ENCODE measurements around the gene MARK1. TPM values are rescaled to one million over a fixed set of nuclear protein-coding genes. Genes with fewer than 3 reads are reported as not detected.

Gene MARK1
- total RNA-seq, 1 donor from 2014 or later, result 13.2 TPM

DNA sequence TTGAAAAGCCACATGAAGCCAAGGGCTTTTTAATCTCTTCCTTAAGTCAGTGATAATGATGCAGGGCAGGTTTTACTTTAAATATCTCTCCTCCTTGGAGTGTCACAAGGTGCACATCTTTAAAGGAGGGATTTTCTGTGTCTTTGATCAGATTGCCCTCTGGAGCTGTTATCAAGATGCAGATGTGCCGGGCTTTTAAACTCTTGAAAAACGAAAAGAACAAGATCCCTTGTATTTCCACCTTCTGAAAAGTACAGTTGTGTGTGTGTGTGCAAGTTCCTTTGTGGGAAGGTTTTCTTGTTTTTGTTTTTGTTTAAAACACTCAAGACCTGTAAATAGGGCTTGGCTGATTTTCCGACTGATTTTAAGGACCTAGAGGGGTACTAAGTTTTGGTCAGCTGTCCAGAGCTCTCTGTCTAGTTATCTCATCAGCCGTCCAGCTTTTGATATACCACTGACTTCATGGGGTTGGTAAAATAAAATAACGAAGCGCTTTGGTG lies 1.6 kb downstream of the MARK1 start:
- Mint-ChIP-seq H3K36me3 (peaks cover 3% of the 10 kb centered on the region), H3K27ac (no peak overlapping the region), H3K9me3 (peaks cover 13% of the 10 kb centered on the region), H3K4me3 (peak overlapping the region; percentile 98), H3K27me3 (ENCODE audit: insufficient read depth, low read depth) (peaks cover 13% of the 10 kb centered on the region), H3K4me1 (peaks cover 27% of the 10 kb centered on the region)
- peak; percentile 17 for DNase-seq (ENCODE audit: low spot score)
- Histone ChIP-seq H4K20me1 (ENCODE audit: low read depth) (peaks cover 4% of the 10 kb centered on the region), H3K4me3 (peak overlapping the region; percentile 83), H3K36me3 (no peaks in the 10 kb centered on the region), H3K4me1 (peaks cover 38% of the 10 kb centered on the region), H2AFZ (replicated peaks) (peak overlapping the region; percentile 69), H3K9ac (no peak overlapping the region), H3K79me2 (ENCODE audit: low read depth) (peaks cover 61% of the 10 kb centered on the region), H3K4me2 (peak overlapping the region; percentile 84), H3F3A (ENCODE audit: low read depth) (peaks cover 9% of the 10 kb centered on the region), H3K27me3 (peaks cover 6% of the 10 kb centered on the region), H3K27ac (no peak overlapping the region), H3K9me3 (ENCODE audit: low read depth) (no peaks in the 10 kb centered on the region)
- TF ChIP-seq, protein P1, sequence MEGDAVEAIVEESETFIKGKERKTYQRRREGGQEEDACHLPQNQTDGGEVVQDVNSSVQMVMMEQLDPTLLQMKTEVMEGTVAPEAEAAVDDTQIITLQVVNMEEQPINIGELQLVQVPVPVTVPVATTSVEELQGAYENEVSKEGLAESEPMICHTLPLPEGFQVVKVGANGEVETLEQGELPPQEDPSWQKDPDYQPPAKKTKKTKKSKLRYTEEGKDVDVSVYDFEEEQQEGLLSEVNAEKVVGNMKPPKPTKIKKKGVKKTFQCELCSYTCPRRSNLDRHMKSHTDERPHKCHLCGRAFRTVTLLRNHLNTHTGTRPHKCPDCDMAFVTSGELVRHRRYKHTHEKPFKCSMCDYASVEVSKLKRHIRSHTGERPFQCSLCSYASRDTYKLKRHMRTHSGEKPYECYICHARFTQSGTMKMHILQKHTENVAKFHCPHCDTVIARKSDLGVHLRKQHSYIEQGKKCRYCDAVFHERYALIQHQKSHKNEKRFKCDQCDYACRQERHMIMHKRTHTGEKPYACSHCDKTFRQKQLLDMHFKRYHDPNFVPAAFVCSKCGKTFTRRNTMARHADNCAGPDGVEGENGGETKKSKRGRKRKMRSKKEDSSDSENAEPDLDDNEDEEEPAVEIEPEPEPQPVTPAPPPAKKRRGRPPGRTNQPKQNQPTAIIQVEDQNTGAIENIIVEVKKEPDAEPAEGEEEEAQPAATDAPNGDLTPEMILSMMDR (IDR thresholded peaks at IDR 0.05), result no peak
- no peak for TF ChIP-seq EZH2 (IDR thresholded peaks at IDR 0.05)
- no peak for TF ChIP-seq EZH2phosphoT487 (IDR thresholded peaks at IDR 0.05)

DNA sequence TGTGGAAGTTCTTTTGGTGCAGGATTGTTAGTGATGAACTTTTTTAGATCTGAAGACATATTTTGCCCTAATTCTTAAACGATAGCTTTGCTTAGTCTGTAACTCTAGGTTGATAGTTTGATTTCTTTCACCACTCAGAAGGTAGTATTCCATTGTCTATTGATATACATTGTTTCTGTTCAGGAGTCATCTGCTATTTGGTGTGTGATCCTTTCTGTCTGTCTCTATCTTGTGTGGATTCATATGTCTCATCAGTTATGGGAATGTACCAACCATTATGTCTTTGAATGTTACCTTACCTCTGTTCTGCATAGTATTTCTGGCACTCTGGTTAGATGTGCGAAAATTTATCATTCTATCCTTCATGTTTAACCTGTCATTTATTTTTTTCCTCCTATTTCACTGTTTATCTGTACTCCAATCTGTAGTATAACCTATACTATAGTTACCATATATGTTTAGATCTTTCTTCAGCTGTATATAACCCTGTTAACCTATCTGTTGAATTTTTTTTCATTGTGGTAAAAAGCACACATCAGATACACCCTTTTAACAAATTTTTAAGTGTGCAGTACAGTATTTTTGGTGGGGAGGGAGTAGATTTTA lies 5.7 kb downstream of the MARK1 start:
- no peak overlapping the region for H3K9ac ChIP-seq
- H3K27me3 Mint-ChIP-seq (ENCODE audit: insufficient read depth, low read depth), result peaks cover 5% of the 10 kb centered on the region
- H3K27me3 ChIP-seq, result no peaks in the 10 kb centered on the region
- no peak for DNase-seq (ENCODE audit: low spot score)
- no peak overlapping the region for H3K4me2 ChIP-seq
- no peaks in the 10 kb centered on the region for H3F3A ChIP-seq (ENCODE audit: low read depth)
- H3K36me3 ChIP-seq, result no peaks in the 10 kb centered on the region
- no peak overlapping the region for H2AFZ ChIP-seq (replicated peaks)
- H3K27ac ChIP-seq, result no peak overlapping the region
- H3K27ac Mint-ChIP-seq, result no peak overlapping the region
- H3K9me3 ChIP-seq (ENCODE audit: low read depth), result peaks cover 9% of the 10 kb centered on the region
- H3K4me1 ChIP-seq, result peaks cover 28% of the 10 kb centered on the region
- H3K4me3 ChIP-seq, result no peak overlapping the region
- peaks cover 15% of the 10 kb centered on the region for H3K4me1 Mint-ChIP-seq
- peaks cover 25% of the 10 kb centered on the region for H3K9me3 Mint-ChIP-seq
- no peak overlapping the region for H3K4me3 Mint-ChIP-seq
- TF ChIP-seq, protein P1 (IDR thresholded peaks at IDR 0.05), result no peak
- TF ChIP-seq EZH2 (IDR thresholded peaks at IDR 0.05), result no peak
- no peak for TF ChIP-seq EZH2phosphoT487 (IDR thresholded peaks at IDR 0.05)
- peaks cover 7% of the 10 kb centered on the region for H3K36me3 Mint-ChIP-seq
- H3K79me2 ChIP-seq (ENCODE audit: low read depth), result peaks cover 84% of the 10 kb centered on the region
- H4K20me1 ChIP-seq (ENCODE audit: low read depth), result peaks cover 4% of the 10 kb centered on the region

DNA sequence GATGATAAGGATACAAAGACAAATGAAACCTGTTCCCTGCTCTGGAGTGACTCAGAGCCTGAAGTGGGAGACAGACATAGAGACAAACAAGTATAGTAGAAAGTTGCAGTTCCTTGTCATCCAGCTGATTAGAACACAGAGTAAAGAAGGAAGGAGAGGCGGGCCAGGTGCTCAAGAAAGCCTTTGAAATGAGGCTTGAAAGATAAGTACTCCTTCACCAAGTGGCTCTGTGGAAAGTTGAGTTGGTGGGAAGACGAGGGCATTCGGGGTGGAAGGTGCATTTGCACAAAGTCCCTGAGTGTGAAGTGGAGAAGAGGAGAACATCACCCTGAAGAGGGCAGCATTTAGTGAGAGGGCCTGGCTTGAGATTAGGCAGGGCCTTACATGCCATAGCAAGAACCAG lies 17.0 kb downstream of the MARK1 start:
- Histone ChIP-seq H3K79me2 (ENCODE audit: low read depth) (peaks cover 100% of the 10 kb centered on the region), H3K9me3 (ENCODE audit: low read depth) (no peaks in the 10 kb centered on the region), H3K9ac (no peak overlapping the region), H2AFZ (replicated peaks) (no peak overlapping the region), H3K4me2 (no peak overlapping the region), H3F3A (ENCODE audit: low read depth) (no peaks in the 10 kb centered on the region), H3K27ac (no peak overlapping the region), H3K4me1 (peaks cover 11% of the 10 kb centered on the region), H3K27me3 (no peaks in the 10 kb centered on the region), H4K20me1 (ENCODE audit: low read depth) (peaks cover 10% of the 10 kb centered on the region), H3K36me3 (no peaks in the 10 kb centered on the region), H3K4me3 (no peak overlapping the region)
- peak; percentile 34 for DNase-seq (ENCODE audit: low spot score)
- H3K27me3 Mint-ChIP-seq (ENCODE audit: insufficient read depth, low read depth), result peaks cover 3% of the 10 kb centered on the region
- TF ChIP-seq, protein P1 (IDR thresholded peaks at IDR 0.05), result peak; percentile 30
- no peak for TF ChIP-seq EZH2 (IDR thresholded peaks at IDR 0.05)
- no peak overlapping the region for H3K27ac Mint-ChIP-seq
- peaks cover 9% of the 10 kb centered on the region for H3K36me3 Mint-ChIP-seq
- H3K4me3 Mint-ChIP-seq, result no peak overlapping the region
- H3K4me1 Mint-ChIP-seq, result no peaks in the 10 kb centered on the region
- peaks cover 13% of the 10 kb centered on the region for H3K9me3 Mint-ChIP-seq
